ENCODE results near the gene TFPI2.

Gene TFPI2

DNA sequence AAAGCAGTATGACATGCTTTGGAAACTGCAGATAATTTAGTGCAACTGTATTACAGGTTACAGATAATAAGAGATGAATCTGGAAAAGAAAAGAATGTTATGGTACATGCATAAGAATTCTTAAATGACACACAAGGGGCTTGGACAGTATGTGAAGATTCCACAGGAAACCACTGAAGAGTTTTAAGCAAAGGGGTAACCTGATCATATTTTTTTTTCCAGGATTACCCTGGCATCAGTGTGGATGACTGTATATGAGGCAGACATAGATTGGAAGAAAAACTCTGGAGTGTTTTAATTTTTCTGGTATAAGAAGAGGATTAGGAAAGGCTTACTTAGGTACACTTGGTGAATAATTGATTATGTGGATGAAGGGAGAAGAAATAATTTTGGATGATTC lies 8.1 kb downstream of the TFPI2 start:
- DNase-seq (ENCODE audit: low read depth in 1 of 2, low spot score in 1 of 2): no peak
- TF ChIP-seq GABPA (IDR thresholded peaks at IDR 0.05; ENCODE audit: low read depth): no peak
- TF ChIP-seq, protein P1, sequence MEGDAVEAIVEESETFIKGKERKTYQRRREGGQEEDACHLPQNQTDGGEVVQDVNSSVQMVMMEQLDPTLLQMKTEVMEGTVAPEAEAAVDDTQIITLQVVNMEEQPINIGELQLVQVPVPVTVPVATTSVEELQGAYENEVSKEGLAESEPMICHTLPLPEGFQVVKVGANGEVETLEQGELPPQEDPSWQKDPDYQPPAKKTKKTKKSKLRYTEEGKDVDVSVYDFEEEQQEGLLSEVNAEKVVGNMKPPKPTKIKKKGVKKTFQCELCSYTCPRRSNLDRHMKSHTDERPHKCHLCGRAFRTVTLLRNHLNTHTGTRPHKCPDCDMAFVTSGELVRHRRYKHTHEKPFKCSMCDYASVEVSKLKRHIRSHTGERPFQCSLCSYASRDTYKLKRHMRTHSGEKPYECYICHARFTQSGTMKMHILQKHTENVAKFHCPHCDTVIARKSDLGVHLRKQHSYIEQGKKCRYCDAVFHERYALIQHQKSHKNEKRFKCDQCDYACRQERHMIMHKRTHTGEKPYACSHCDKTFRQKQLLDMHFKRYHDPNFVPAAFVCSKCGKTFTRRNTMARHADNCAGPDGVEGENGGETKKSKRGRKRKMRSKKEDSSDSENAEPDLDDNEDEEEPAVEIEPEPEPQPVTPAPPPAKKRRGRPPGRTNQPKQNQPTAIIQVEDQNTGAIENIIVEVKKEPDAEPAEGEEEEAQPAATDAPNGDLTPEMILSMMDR (IDR thresholded peaks at IDR 0.05; ENCODE audit: insufficient read depth, low read length): no peak
- TF ChIP-seq POLR2AphosphoS5 (IDR thresholded peaks at IDR 0.05; ENCODE audit: low read depth): no peak
- Histone ChIP-seq H3K27me3 (ENCODE audit: insufficient read depth, poor library complexity, severe bottlenecking) (no peaks in the 10 kb centered on the region), H3K27ac (replicated peaks) (no peak overlapping the region), H3K4me3 (replicated peaks; ENCODE audit: insufficient read depth, low read length) (no peak overlapping the region)

DNA sequence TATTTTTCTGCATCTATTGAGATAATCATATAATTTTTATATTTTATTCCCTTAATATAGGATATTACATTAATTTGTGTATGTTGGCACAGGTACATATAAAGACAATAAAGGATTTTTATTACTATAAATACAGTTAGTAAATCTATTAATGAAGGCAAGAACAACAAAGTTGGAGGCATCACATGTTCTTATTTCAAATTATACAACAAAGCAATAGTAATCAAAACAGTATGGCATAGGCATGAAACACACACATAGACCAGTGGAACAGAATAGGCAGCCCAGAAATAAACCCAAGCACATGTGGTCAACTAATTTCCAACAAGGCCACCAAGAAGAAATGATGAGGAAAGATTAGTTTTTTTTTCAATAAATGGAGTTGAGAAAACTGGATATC lies 11.2 kb downstream of the TFPI2 start:
- DNase-seq (ENCODE audit: low read depth in 1 of 2, low spot score in 1 of 2): no peak
- TF ChIP-seq GABPA (IDR thresholded peaks at IDR 0.05; ENCODE audit: low read depth) (no peak), SPI1 (IDR thresholded peaks at IDR 0.05; ENCODE audit: borderline replicate concordance, low read depth) (no peak), POLR2AphosphoS5 (IDR thresholded peaks at IDR 0.05; ENCODE audit: low read depth) (no peak)
- TF ChIP-seq, protein P1 (IDR thresholded peaks at IDR 0.05; ENCODE audit: insufficient read depth, low read length): no peak
- TF ChIP-seq, protein P2, sequence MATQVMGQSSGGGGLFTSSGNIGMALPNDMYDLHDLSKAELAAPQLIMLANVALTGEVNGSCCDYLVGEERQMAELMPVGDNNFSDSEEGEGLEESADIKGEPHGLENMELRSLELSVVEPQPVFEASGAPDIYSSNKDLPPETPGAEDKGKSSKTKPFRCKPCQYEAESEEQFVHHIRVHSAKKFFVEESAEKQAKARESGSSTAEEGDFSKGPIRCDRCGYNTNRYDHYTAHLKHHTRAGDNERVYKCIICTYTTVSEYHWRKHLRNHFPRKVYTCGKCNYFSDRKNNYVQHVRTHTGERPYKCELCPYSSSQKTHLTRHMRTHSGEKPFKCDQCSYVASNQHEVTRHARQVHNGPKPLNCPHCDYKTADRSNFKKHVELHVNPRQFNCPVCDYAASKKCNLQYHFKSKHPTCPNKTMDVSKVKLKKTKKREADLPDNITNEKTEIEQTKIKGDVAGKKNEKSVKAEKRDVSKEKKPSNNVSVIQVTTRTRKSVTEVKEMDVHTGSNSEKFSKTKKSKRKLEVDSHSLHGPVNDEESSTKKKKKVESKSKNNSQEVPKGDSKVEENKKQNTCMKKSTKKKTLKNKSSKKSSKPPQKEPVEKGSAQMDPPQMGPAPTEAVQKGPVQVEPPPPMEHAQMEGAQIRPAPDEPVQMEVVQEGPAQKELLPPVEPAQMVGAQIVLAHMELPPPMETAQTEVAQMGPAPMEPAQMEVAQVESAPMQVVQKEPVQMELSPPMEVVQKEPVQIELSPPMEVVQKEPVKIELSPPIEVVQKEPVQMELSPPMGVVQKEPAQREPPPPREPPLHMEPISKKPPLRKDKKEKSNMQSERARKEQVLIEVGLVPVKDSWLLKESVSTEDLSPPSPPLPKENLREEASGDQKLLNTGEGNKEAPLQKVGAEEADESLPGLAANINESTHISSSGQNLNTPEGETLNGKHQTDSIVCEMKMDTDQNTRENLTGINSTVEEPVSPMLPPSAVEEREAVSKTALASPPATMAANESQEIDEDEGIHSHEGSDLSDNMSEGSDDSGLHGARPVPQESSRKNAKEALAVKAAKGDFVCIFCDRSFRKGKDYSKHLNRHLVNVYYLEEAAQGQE (IDR thresholded peaks at IDR 0.05; ENCODE audit: insufficient replicate concordance, low read depth): no peak
- Histone ChIP-seq H3K27me3 (ENCODE audit: insufficient read depth, poor library complexity, severe bottlenecking) (no peaks in the 10 kb centered on the region), H3K27ac (replicated peaks) (no peak overlapping the region), H3K4me3 (replicated peaks; ENCODE audit: insufficient read depth, low read length) (no peak overlapping the region)

DNA sequence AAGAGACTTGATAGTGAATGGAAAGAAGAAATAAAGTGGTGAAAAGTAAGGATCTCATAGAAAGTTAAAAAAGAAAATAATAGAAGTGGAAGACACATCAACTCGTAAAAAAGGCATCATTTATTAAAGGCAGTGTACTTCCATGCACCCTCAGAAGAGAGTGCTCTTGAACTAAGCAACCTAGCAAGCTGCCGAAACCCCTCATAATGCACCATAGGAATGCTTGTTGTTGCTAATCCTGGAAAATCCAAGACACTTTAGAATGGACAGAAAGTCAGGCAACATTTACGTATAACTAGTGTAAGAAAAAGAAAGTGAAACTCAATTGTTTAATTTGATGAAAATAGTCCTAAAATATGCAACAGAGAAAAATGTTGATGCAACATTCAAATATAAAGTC lies 12.8 kb downstream of the TFPI2 start:
- Histone ChIP-seq H3K27me3 (ENCODE audit: insufficient read depth, poor library complexity, severe bottlenecking) (no peaks in the 10 kb centered on the region), H3K4me3 (replicated peaks; ENCODE audit: insufficient read depth, low read length) (no peak overlapping the region), H3K27ac (replicated peaks) (no peak overlapping the region)
- no peak for DNase-seq (ENCODE audit: low read depth in 1 of 2, low spot score in 1 of 2)
- TF ChIP-seq, protein P2 (IDR thresholded peaks at IDR 0.05; ENCODE audit: insufficient replicate concordance, low read depth): no peak
- TF ChIP-seq, protein P1 (IDR thresholded peaks at IDR 0.05; ENCODE audit: insufficient read depth, low read length): no peak
- TF ChIP-seq SPI1 (IDR thresholded peaks at IDR 0.05; ENCODE audit: borderline replicate concordance, low read depth): no peak
- TF ChIP-seq GABPA (IDR thresholded peaks at IDR 0.05; ENCODE audit: low read depth): no peak
- no peak for TF ChIP-seq POLR2AphosphoS5 (IDR thresholded peaks at IDR 0.05; ENCODE audit: low read depth)

DNA sequence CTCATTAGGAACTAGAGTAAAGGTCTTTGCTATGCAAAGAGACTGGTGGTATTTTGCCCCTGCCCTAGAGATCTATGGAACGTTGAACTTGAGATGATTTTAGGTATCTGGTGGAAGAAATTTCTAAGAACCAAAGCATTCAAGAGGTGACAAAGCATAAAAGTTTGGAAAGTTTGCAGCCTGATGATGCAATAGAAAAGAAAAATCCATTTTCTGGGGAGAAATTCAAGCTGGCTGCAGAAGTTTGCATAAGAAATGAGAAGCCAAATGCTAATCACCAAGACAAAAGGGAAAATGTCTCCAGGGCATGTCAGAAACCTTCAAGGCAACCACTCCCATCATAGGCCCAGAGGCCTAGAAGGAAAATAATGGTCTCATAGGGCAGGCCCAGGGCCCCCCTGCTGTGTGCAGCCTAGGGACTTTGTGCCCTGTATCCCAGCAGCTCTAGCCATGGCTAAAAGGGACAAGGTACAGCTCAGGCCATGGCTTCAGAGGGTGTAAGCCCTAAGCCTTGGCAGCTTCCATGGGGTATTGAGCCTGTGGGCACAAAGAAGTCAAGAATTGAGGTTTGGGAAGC lies 16.5 kb downstream of the TFPI2 start:
- DNase-seq (ENCODE audit: low read depth in 1 of 2, low spot score in 1 of 2): no peak
- Histone ChIP-seq H3K27ac (replicated peaks) (no peak overlapping the region), H3K27me3 (ENCODE audit: insufficient read depth, poor library complexity, severe bottlenecking) (no peaks in the 10 kb centered on the region), H3K4me3 (replicated peaks; ENCODE audit: insufficient read depth, low read length) (no peak overlapping the region)
- TF ChIP-seq SPI1 (IDR thresholded peaks at IDR 0.05; ENCODE audit: borderline replicate concordance, low read depth): no peak
- no peak for TF ChIP-seq POLR2AphosphoS5 (IDR thresholded peaks at IDR 0.05; ENCODE audit: low read depth)
- TF ChIP-seq, protein P1 (IDR thresholded peaks at IDR 0.05; ENCODE audit: insufficient read depth, low read length): no peak
- no peak for TF ChIP-seq GABPA (IDR thresholded peaks at IDR 0.05; ENCODE audit: low read depth)
- TF ChIP-seq, protein P2 (IDR thresholded peaks at IDR 0.05; ENCODE audit: insufficient replicate concordance, low read depth): no peak

Measured in HL-60 (cell line).